Stimulated activated CD8-positive, alpha-beta memory T cell treated with anti-CD3 and anti-CD28 coated beads, Interleukin-12 subunit alpha, Interleukin-12 subunit beta, amount 100 ng/mL, for 1 hour (primary cell): ENCODE measurements around the gene TIMP4.

ENCODE experiments used
- DNase-seq: peaks from one replicate; pipeline ENCODE4 v3.0.0-alpha.2; 2020; ENCODE audit warnings: low read depth

TIMP4 gene

DNA sequence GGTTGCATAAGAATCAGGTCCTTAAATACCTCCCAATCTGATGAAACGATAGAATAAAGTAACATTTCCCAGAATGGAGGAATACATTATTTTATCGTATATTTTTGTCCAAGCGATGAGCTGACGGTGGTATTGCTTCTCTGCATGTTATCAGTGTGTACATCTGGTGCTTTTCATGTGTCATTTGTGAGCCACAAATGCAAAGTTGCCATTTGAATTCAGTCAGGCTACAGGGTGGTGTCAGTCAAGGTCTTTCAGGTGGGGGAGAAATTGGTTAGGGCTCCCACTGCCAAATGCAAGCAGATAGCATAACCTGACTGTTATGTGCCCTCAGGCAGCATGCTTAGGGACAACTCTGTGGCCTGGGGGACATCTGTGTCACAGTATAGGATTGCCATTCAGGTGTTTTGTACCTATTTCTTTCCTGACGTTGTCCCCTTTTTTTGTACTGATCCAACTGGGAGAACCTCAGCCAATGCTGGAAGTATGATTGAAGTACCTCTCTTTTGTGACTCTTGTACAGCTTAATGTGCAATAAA lies 26.5 kb upstream of the TIMP4 start:
- no peak for DNase-seq

DNA sequence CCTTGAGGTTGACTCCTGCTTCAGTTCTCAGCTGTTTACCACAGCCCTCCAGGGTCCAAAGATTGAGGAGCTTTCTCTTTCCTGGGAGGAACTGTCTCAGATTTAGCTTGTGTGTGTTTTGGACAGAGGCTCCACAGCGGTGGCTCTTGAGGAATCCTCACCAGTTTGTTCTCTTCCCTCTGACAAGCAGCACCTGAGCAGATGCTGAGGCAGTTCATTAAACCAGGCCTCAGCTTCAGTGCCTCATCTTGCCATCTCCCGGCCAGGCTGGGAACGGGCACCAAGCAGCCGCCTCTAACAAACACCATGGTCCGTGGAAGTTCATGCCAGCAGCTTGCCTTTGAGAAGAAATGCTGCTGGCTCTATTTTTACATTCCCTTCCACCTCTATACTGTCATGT lies 25.8 kb upstream of the TIMP4 start:
- DNase-seq = no peak

- DNase-seq = no peak
Measured at GRCh38 chr3:12182687-12183441, 24.2 kb upstream of the TIMP4 start.

DNA sequence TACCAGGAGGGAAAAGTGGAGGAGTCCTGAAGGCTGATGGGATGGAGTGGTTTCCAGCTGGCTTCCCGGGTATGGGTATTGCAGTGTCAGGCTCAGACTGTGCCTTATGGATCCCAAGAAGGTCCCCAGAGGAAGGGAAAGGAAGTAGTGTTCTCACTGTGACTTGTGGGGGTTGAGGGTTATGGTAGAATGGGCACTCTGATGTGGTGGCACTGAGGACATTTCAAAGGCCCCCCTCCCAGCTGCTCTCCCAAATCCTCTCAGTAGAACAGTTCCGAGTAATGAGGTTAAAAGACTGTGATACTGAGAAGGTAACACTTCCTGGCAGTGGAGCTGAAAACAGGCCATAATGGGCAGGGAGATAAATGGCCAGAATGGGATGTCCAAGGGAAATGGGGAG lies 23.1 kb upstream of the TIMP4 start:
- no peak for DNase-seq

DNA sequence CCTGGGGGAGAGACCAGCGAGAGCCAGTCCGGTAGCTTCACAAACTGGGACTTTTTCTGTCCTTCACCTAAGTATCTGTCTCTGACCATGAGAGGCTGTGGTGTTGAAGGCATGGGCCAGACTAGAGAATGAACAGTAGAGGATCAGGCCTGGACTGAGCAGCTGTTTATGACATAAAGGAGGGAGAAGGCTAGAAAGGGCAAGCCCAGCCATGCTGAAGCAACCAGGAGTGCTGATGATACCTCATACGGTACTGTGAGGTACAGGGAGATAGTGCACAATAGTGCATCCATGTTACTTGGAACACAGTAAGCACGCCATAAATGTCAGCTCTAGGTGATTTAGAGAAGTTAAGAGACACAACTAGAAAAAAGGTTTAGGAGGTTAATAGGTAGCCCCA lies 22.6 kb upstream of the TIMP4 start:
- no peak for DNase-seq

GRCh38 chr3:12180631-12181030 lies 21.9 kb upstream of the TIMP4 start:
- no peak for DNase-seq

DNA sequence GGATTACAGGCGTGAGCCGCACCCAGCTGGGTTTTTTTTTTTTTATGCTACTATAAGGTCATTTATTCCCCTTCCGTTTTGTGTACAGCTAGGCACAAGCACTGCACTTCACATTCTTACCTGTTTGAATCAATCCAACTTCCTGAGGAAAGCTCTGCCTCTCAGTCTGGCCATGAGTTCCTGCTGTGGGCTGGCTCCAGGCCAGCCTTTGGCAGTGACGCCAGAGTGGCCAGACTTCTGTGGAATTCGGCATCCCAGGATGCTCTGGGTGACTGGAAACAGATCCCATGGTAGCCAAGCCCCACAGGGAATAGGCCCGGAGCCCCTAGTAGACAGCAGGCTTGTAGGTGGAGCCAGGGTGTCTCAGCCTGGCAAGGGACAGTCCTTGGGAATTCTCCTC lies 21.5 kb upstream of the TIMP4 start:
- DNase-seq = no peak

DNA sequence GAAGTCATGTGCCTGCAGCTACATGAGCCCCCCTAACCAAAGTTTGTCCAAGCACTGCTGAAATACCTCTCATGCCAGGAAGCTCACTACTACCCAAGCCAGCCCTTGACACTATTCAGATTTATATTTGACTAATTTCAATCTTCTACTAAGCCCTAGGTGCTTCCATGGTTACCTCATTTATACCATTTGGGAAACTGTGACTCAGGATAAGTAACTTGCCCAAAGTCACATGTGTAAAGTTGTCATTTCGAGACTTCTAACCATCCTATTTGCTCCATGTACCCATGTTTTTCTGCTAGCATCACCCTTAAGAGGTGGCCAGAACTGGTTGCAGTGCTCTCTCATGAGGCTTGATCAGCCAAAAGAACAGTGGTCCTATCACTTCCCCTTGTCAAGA lies 20.7 kb upstream of the TIMP4 start:
- no peak for DNase-seq

GRCh38 chr3:12178091-12178820 lies 19.5 kb upstream of the TIMP4 start:
- DNase-seq = no peak

DNA sequence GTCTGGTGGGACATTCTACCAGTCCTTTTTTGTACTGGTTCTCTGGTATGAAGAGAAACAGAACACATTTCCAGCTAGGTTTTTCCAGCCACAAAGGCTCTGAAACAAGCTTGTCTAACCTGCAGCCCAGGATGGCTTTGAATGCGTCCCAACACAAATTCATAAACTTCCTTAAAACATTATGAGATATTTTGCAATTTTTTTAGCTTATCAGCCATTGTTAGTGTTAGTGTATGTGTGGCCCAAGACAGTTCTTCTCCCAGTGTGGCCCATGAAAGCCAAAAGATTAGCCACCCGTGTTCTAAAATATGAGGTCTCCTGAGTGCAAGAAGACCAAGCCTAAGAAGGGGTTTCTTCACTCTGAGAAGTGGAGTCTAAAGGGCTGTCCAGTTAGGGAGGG lies 18.4 kb upstream of the TIMP4 start:
- DNase-seq = no peak

GRCh38 chr3:12175844-12176453 lies 17.2 kb upstream of the TIMP4 start:
- DNase-seq = no peak

GRCh38 chr3:12175137-12175593 lies 16.5 kb upstream of the TIMP4 start:
- no peak for DNase-seq

- DNase-seq = no peak
Measured at GRCh38 chr3:12170207-12170606, 11.5 kb upstream of the TIMP4 start.

GRCh38 chr3:12165909-12166308 lies 7.2 kb upstream of the TIMP4 start:
- DNase-seq = no peak

- no peak for DNase-seq
Measured at GRCh38 chr3:12159227-12159601, 502 bp upstream of the TIMP4 start.

DNA sequence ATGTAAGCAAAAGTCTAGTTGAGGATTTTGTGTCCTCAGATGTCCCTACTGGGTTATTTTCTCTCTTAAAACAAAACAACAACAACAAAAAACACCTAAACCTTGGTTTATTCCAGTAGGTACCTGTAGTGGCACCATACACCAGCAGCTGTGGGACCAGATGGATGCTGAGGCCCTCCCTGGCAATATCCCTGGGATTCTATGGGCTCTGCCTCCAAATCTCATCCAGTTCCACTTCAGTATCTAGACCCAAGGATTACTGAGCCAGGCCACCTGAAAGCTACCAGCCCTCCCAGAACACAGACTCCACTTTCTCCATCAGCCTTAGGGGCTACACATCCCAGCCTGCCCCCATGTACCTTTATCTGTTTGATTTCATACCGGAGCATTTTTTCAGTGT lies 1.7 kb downstream of the TIMP4 start:
- DNase-seq = no peak

DNA sequence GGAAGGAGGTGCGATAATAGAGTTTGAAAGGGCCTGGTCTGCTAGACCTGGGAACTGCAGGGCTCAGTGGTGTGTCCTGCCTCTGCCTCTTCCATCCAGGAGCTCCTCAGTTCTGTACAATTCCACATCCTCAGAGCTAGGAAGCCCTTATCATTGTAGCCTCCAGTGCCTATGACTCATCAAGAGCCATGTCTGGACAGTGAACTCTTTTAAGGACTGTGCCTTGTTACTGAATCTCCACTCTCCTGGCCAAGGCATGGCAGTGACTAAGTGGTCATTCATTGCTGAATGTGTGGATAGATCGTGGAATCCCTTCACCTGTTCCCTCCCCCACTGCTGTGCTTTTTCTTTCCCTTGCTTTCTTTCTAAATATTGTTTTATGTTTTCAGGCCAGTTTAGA lies 2.9 kb downstream of the TIMP4 start:
- DNase-seq = no peak

DNA sequence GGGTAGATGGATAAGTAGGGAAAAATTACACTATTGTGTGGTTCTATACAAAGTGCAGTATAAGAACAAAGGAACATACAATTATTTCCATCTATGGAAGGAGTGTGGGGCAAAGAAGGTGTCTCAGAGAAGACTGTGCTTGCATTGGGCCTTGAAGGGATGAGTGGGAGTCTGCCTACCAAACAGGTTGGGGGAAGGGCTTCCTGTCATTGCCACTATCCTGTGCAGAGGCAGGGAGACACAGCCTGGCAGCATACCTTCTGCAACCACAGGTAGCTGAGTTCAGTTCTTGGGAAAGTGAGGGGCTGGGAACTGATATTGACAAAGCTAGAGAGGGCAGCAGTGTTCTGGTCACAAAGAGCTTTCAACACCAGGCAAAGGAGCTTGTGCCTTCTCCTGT lies 3.4 kb downstream of the TIMP4 start:
- DNase-seq = no peak

GRCh38 chr3:12154151-12154550 lies 4.6 kb downstream of the TIMP4 start:
- no peak for DNase-seq

DNA sequence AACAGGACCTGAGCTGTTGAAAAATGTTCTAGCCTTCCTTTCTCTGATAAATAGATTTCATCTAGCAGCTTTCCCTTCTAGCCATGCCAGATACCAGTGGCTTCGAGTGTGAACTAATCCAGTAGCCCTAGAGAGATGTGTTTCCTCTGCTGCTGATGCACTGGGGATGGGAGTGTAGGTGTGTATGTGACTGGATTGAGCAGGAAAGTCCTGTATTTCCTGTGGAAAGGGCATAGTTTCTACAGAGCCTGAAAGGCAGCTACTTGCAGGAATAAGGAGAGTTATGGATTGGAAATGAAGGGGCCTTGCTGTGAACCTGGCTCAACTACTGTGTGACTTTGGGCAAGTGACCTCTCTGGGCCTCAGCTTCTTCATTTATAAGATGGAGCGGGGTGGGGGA lies 8.6 kb downstream of the TIMP4 start:
- no peak for DNase-seq

GRCh38 chr3:12149029-12149428 lies 9.7 kb downstream of the TIMP4 start:
- DNase-seq = no peak

GRCh38 chr3:12148183-12148940 lies 10.3 kb downstream of the TIMP4 start:
- no peak for DNase-seq
